ENCODE measurements around the gene SPATA6. TPM values are rescaled to one million over a fixed set of nuclear protein-coding genes. Genes with fewer than 3 reads are reported as not detected.
"Not testable (repeated sequence)": the region's sequence is repeated elsewhere in the genome, so short reads cannot be mapped to it uniquely, and the experiment has no call there.

SPATA6 gene
- total RNA-seq, result 6.2 TPM

DNA sequence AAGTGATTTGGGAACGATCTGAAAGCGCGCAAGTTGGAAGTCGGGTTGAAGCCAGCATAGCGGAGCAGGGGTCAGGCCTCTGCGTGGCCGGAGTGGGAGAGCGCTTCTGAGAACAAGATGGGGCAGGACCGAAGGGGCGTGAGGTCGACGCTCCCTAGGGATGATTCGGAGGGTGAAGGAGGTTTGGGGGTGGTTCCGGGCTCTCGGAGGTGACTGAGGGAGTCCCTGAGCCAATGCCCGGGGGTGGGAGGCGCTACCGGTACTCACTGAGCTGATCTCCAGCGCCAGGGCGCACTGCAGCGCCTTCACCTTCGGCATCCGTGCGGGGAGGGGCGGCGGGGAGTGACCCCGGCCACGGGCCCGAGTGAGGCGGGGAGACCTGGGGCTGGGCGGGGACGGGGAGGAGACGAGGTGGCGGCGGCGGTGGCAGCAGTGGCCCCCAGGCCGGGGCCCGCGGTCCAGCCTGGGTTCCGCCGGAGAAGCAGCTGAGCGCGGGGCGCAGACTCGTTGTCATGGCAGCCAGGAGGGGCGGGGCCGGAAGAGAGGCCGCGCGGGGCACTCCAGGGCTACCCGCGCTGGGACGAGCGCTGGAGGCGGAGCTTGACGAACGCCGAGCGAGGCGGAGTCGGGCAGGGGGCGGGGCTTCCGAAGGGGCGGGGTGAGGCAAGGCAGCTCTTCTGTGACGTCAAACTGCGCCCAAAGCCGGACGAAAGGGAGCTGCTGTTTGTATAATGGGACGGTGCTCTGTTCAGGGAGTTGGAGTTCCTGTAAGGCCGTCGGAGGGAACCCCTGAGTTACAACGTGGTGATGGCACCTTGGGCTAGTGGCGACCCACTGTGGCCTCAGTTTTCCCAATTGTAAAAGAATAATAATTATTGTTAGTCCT lies at the start of gene SPATA6:
Gene SPATA6 (minus strand): TSS at position 514 of the 886 bp plus-strand sequence. CDS start 196 bp downstream, at position 318.
- peak; percentile 74 to 97 (median 96) for DNase-seq (ENCODE audit: low read depth in 2 of 3, low spot score in 2 of 3)

GRCh38 chr1:48519896-48520295 lies 47.9 kb upstream of the SPATA6 start:
- not testable (repeated sequence) for DNase-seq (ENCODE audit: low read depth in 2 of 3, low spot score in 2 of 3)

DNA sequence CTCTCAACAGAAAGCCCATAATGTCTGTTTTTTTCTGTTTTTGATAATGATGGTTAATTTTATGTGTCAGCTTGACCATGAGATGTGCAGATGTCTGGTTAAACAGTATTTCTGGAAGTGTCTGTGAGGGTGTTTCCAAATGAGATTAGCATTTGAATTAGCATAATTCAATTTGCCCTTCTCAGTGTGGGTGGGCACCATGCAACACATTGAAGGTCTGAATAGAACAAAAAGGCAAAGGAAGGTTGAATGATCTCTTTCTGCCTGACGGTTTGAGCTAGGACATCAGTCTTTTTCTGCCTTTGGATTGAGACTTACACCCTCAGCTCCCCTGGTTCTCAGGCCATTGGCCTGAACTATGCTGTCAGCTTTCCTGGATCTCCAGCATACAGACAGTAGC lies 34.9 kb upstream of the SPATA6 start:
- DNase-seq (ENCODE audit: low read depth in 2 of 3, low spot score in 2 of 3), result no peak

- DNase-seq (ENCODE audit: low read depth in 2 of 3, low spot score in 2 of 3), result no peak
These were observed 28.8 kb upstream of the SPATA6 start for GRCh38 chr1:48500541-48501450.

GRCh38 chr1:48499211-48499735 lies 27.3 kb upstream of the SPATA6 start:
- no peak for DNase-seq (ENCODE audit: low read depth in 2 of 3, low spot score in 2 of 3)

DNA sequence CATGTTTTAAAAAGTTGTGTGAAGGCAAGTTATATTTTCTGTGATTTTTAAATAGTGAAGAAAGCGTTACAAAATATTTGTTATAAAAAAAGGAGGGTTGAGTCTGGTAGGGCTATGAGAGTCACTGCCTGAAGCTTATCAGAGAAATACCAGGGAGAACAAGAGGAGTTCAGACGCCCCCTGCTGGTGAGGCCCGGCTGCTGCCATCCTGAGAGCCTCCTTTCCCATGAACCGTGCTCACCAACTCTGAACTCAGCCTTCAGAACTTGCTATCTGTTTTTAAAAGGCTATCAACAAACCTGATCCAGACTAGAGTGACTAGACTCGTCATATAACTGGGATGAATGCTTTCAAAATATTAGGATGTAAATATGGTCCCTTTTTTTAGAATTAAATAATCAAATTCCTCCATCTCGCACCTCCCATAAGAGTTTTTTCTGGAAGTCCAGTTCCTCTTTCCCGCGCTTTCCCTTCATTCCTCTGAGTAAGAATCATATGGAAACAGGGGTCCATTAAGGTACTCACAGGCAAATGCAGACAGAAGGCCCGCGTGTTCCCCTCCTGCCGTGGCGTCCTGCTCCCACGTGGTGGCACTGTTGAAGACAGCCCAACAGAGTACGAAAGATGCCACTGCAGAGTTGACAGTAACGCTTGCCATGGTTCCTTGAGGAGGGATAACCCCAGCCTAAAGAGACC lies 26.2 kb upstream of the SPATA6 start:
- DNase-seq (ENCODE audit: low read depth in 2 of 3, low spot score in 2 of 3), result peak; percentile 31 to 80 (median 60)

DNA sequence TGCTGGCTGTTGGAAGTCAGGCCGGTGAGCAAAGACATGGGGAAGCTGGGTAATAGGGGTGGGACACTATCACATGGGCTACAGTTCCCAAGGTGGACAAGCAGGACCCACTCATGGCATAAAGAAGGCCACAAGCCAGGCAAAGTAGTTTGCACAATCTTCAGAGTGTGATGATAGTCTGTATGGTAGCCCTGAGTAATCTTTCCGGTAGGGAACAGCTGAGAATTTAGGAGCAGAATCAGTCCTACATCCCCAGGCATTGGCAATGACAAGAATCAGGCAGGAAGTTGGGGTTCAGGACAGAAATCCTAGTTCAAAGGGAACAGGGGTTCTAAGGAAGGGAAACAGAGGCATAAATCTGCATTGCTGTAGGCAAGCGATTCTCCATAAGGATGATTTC lies 23.9 kb upstream of the SPATA6 start:
- no peak for DNase-seq (ENCODE audit: low read depth in 2 of 3, low spot score in 2 of 3)

- DNase-seq (ENCODE audit: low read depth in 2 of 3, low spot score in 2 of 3), result no peak
These were observed 23.2 kb upstream of the SPATA6 start for GRCh38 chr1:48495166-48495565.

DNA sequence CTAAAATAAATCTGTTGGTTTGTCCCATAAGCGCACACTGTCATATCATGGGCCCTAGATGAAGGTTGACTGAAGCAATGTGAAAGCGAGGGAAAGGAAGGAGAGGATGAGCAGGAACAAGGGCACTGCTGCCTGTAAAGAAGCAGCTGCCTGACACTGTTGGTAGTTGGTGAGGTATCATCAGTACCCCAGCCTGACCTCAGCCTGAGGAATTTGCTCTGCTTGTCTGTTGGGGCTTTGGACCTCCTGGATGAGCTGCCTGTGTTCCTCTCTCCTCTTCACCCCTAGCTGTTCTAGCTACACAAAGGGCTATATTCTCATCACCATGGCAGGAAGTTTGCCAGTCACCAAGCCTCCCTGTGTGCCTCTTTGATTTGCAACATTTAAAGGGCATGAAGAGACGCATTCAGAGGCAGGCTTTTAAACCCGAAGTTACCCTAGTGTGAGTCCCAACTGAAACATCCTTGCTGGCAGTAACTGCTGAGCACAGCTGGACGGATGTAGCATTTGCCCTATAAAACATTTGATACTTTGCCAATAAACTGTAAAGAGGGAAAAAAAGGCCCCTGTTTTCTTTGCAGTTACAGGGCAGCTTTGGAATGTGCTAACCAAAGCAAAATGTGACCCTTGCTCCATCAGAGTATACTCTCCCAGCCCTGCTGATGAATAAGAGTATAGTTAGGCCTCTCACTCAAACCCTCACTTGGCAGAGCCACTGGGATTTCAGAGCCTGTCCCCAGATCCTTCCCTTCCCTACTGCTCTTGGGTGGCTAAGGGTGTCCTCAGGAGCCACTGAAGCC lies 22.2 kb upstream of the SPATA6 start:
- DNase-seq (ENCODE audit: low read depth in 2 of 3, low spot score in 2 of 3), result no peak

GRCh38 chr1:48493041-48493440 lies 21.0 kb upstream of the SPATA6 start:
- DNase-seq (ENCODE audit: low read depth in 2 of 3, low spot score in 2 of 3), result peak in 1 of 3 donors; percentile 19

- DNase-seq (ENCODE audit: low read depth in 2 of 3, low spot score in 2 of 3), result no peak
These were observed 20.4 kb upstream of the SPATA6 start for GRCh38 chr1:48492392-48492791.

DNA sequence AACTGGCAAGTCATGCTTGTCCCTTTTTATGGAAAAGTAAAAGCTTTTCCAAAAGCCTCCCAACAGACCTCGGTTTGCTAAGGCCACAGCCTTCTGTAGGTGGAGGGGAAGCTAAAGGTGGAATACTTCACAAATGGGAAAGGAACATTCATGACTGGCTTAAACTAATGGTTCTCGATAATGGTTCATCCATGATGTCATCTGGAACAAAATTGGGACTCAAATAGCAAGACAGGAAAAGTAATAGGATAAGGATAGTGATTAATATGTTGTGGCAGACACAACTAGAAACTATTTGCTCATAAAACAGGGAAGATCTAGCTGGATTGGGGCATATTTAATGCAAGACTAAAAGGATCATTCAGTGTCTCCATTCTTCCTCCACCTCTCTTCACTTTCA lies 16.7 kb upstream of the SPATA6 start:
- no peak for DNase-seq (ENCODE audit: low read depth in 2 of 3, low spot score in 2 of 3)

GRCh38 chr1:48480504-48480903 lies 8.5 kb upstream of the SPATA6 start:
- no peak for DNase-seq (ENCODE audit: low read depth in 2 of 3, low spot score in 2 of 3)

DNA sequence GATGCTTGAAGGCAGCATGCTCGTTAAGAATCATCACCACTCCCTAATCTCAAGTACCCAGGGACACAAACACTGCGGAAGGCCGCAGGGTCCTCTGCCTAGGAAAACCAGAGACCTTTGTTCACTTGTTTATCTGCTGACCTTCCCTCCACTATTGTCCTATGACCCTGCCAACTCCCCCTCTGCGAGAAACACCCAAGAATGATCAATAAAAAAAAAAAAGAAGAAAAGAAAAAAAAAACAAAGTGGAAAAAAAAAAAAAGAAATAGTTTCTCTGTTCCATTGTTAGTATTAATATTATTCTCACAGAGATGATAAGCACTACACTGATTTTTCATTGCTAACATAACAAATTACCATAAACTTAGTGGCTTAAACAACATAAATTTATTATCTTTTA lies 8.0 kb upstream of the SPATA6 start:
- not testable (repeated sequence) for DNase-seq (ENCODE audit: low read depth in 2 of 3, low spot score in 2 of 3)

DNA sequence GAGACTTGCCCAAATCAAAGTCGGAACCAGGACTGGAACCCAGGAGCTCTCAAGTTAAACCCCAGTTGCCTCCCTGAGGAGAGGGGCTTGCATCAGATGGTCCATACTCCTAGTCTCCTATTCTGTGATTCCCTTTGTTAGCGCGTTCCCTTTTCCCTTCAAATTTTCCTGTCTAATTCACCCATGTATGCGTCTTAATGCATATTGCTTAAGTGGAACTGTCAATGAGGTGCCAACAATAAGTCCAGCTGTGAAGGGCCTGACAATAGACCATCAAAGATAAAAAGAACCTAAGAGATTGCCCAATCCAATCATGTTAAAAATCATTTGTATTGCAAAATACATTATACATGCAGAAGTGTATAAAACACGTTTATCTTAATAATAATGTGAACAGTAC lies 634 bp upstream of the SPATA6 start:
- no peak for DNase-seq (ENCODE audit: low read depth in 2 of 3, low spot score in 2 of 3)

- DNase-seq (ENCODE audit: low read depth in 2 of 3, low spot score in 2 of 3), result no peak
These were observed 884 bp downstream of the SPATA6 start for GRCh38 chr1:48470950-48471690.

GRCh38 chr1:48470481-48470855 lies 1.5 kb downstream of the SPATA6 start:
- DNase-seq (ENCODE audit: low read depth in 2 of 3, low spot score in 2 of 3), result no peak

- DNase-seq (ENCODE audit: low read depth in 2 of 3, low spot score in 2 of 3), result peak in 2 of 3 donors; percentile 61 to 83
These were observed 2.2 kb downstream of the SPATA6 start for GRCh38 chr1:48469616-48470480.
